ENCODE measurements around the gene MAPRE2.

- TF ChIP-seq CTCF (IDR thresholded peaks at IDR 0.05) = no peak
- no peak for TF ChIP-seq POLR2A (IDR thresholded peaks at IDR 0.05)
These were observed 9.1 kb upstream of the MAPRE2 start for GRCh38 chr18:35032113-35032512.
